ENCODE data around the gene ADAM22. TPM values are rescaled to one million over a fixed set of nuclear protein-coding genes. Genes with fewer than 3 reads are reported as not detected.

The ADAM22 gene
- total RNA-seq, 1 donor from 2014 or later, result 1.9 TPM

DNA sequence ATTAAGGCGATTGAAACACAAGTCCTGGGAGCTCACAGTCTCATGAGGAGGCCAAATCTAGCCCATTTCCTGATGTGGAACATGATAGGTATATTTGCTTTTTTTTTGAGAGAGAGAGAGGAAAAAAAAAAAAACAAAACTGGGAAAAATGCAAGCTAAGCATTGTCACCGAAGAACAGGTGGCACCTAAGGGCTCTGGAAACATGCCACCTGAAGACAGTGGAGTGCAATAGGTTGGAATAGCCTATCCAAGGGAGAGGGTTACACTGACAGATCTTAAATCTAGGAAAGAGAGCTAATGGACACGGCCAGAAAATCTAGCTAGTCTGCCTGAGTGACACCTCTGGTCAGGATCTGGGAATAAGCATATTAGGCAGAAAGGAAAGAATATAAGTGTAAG lies 175.6 kb downstream of the ADAM22 start:
- no peak for DNase-seq
- Histone ChIP-seq H3K4me3 (no peak overlapping the region), H3K27ac (replicated peaks) (no peak overlapping the region), H3K27me3 (ENCODE audit: low read depth) (no peaks in the 10 kb centered on the region), H3K9me3 (replicated peaks) (no peaks in the 10 kb centered on the region), H3K36me3 (no peaks in the 10 kb centered on the region), H3K4me1 (peaks cover 14% of the 10 kb centered on the region)
- intact Hi-C loops (cut with micrococcal nuclease), result loop anchor here (10.0 kb wide), 1 partner anchor 305 kb away; no protein-coding TSS in a partner anchor
- TF ChIP-seq, protein P1, sequence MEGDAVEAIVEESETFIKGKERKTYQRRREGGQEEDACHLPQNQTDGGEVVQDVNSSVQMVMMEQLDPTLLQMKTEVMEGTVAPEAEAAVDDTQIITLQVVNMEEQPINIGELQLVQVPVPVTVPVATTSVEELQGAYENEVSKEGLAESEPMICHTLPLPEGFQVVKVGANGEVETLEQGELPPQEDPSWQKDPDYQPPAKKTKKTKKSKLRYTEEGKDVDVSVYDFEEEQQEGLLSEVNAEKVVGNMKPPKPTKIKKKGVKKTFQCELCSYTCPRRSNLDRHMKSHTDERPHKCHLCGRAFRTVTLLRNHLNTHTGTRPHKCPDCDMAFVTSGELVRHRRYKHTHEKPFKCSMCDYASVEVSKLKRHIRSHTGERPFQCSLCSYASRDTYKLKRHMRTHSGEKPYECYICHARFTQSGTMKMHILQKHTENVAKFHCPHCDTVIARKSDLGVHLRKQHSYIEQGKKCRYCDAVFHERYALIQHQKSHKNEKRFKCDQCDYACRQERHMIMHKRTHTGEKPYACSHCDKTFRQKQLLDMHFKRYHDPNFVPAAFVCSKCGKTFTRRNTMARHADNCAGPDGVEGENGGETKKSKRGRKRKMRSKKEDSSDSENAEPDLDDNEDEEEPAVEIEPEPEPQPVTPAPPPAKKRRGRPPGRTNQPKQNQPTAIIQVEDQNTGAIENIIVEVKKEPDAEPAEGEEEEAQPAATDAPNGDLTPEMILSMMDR (IDR thresholded peaks at IDR 0.05; ENCODE audit: borderline replicate concordance), result no peak

DNA sequence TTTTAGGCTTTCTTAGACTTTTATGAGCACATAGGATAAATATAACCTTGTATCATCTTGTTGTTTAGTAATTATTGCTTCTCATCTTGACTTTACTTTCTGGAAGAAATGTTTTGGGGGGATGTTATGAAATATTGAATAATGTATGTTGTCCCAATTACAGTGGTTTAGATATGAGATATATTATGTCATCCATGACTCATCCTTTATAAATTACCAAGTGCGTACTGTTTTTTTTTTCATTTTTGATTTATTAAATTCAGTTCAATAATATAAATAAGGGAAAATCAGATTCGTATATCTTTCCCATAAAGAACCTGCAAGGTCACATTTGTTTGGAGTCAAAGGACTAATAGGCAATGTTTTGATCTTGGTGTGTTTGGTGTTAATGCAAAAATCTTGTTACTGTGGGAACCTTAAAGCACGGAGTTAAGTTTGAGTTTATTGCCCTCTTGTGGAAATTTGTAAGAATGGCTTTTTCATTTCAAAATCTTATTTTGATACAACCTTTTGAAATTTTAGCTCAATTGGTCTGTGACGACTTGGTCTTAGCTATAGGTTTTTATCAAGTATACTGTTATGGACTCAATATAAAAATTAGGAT lies 177.2 kb downstream of the ADAM22 start:
- H3K4me1 ChIP-seq, result peaks cover 23% of the 10 kb centered on the region
- no peaks in the 10 kb centered on the region for H3K9me3 ChIP-seq (replicated peaks)
- TF ChIP-seq, protein P1 (IDR thresholded peaks at IDR 0.05; ENCODE audit: borderline replicate concordance), result peak; percentile 73
- no peaks in the 10 kb centered on the region for H3K27me3 ChIP-seq (ENCODE audit: low read depth)
- H3K36me3 ChIP-seq, result no peaks in the 10 kb centered on the region
- intact Hi-C loops (cut with micrococcal nuclease), result loop anchor here (10.0 kb wide), 1 partner anchor 306 kb away; no protein-coding TSS in a partner anchor
- H3K4me3 ChIP-seq, result no peak overlapping the region
- no peak for DNase-seq
- H3K27ac ChIP-seq (replicated peaks), result no peak overlapping the region

DNA sequence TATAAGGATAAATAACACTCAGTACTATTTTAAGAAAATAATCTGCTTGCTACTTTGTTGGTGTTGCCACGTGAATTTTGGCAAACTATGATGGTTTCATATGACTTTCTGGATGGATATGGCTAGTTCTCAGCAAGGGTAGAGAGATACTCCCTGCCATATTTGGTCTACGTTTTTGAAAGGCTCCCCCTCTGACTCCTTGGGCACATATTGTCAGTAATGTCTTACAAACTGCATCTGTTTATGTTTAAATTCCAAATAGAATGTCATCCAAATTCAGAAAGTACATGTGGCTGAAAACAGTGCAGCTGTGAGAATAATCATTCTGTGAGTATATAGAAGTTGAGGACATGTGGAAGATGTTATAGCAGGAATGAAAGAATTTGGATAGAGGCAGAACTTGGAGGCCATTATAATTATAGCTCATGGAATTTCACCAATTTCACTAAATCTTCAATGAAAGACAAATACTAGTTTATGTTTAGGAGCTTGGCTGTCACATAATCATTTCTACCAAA lies 178.0 kb downstream of the ADAM22 start:
- DNase-seq, result no peak
- Histone ChIP-seq H3K4me3 (no peak overlapping the region), H3K36me3 (no peaks in the 10 kb centered on the region), H3K9me3 (replicated peaks) (no peaks in the 10 kb centered on the region), H3K27ac (replicated peaks) (no peak overlapping the region), H3K4me1 (peaks cover 31% of the 10 kb centered on the region), H3K27me3 (ENCODE audit: low read depth) (no peaks in the 10 kb centered on the region)
- intact Hi-C loops (cut with micrococcal nuclease), result loop anchor here (10.0 kb wide), 1 partner anchor 307 kb away; no protein-coding TSS in a partner anchor
- TF ChIP-seq, protein P1 (IDR thresholded peaks at IDR 0.05; ENCODE audit: borderline replicate concordance), result no peak

DNA sequence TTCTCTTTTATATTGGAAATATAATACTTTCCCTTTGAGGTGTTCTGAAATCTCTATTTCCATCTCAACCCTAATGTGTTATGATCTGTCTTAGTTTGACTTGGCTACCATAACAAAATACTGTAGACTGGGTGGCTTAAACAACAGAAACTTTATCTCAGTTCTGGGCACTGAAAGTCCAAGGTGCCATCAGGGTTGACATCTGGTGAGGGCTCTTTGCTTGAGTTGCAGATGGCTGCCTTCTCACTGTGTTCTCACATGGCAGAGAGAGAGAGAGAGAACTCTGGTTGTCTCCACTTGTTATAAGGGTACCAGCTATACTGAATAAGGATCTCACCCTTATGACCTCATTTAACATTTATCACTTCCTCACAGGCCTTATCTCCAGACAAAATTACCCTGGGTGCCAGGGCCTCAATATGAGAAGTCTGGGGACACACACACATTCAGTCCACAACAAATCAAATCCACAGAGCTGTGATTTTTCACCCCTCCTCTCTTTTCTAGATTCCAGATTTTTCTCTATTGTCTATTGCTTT lies 181.3 kb downstream of the ADAM22 start:
- Histone ChIP-seq H3K4me1 (peaks cover 37% of the 10 kb centered on the region), H3K9me3 (replicated peaks) (no peaks in the 10 kb centered on the region), H3K36me3 (no peaks in the 10 kb centered on the region), H3K27me3 (ENCODE audit: low read depth) (no peaks in the 10 kb centered on the region), H3K27ac (replicated peaks) (no peak overlapping the region), H3K4me3 (no peak overlapping the region)
- TF ChIP-seq, protein P1 (IDR thresholded peaks at IDR 0.05; ENCODE audit: borderline replicate concordance), result no peak
- no peak for DNase-seq
- intact Hi-C loops (cut with micrococcal nuclease), result loop anchor here (10.0 kb wide), 1 partner anchor 311 kb away; no protein-coding TSS in a partner anchor

DNA sequence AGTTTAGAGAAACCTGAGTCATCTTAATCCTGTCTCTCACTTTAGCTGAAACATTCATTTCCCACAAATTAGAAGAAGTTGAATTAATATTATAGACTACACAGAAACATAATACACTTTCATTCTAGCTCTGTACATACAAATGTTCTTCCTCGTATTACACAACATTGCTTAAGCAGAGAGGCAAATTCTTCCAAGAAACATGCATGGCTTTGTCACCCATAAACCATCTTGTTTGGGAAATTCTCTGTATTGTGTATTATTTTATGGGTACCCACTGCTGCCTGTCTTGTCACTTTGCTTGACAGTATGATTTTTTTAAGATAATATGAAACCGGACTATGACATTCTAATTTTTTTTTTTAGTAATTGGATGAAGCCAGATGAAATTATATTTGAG lies 181.8 kb downstream of the ADAM22 start:
- Histone ChIP-seq H3K36me3 (no peaks in the 10 kb centered on the region), H3K9me3 (replicated peaks) (no peaks in the 10 kb centered on the region), H3K4me3 (no peak overlapping the region), H3K4me1 (peaks cover 37% of the 10 kb centered on the region), H3K27me3 (ENCODE audit: low read depth) (no peaks in the 10 kb centered on the region), H3K27ac (replicated peaks) (no peak overlapping the region)
- intact Hi-C loops (cut with micrococcal nuclease), result loop anchor here (10.0 kb wide), 1 partner anchor 311 kb away; no protein-coding TSS in a partner anchor
- no peak for DNase-seq
- TF ChIP-seq, protein P1 (IDR thresholded peaks at IDR 0.05; ENCODE audit: borderline replicate concordance), result no peak

Data from left ventricle myocardium inferior (tissue), 1 donor.